SK-N-SH (cell line): Measurements from ENCODE around the gene CD68. TPM values are rescaled to one million over a fixed set of nuclear protein-coding genes. Genes with fewer than 3 reads are reported as not detected.

Experiments
- CTCF ChIA-PET: fragments of 300-600, 350-600 bp; formaldehyde crosslinking; extraction: SDS; loops from one replicate; lab custom pipeline; 2021; lab: Yijun Ruan, JAX
- POLR2A ChIA-PET: fragments of 350-600 bp; sonication (Branson Sonifier 250); formaldehyde crosslinking; extraction: SDS; loops from one replicate; lab custom pipeline; 2020; ENCODE audit warnings: antibody characterized with exemption, inconsistent platforms; lab: Yijun Ruan, JAX
- DNase-seq: peaks from one replicate; pipeline ENCODE4 v3.0.0; 2012
- H2AFZ ChIP-seq: fragments of 200-600 bp; sonication (generic); 2 replicates; pipeline ENCODE4 v1.8.1; 2016; ENCODE audit warnings: antibody characterized with exemption, mild to moderate bottlenecking, low read depth
- H3F3A ChIP-seq: fragments of 200-600 bp; sonication (generic); replicated peaks from 2 replicates; pipeline ENCODE3; 2016; ENCODE audit warnings: antibody characterized with exemption, mild to moderate bottlenecking; ENCODE audit not compliant: insufficient read depth
- H3K27ac ChIP-seq, 2 experiments: fragments of 200-500 bp in 1 of 2; fragments of 200-600 bp in 1 of 2; sonication (Bioruptor generic) in 1 of 2; sonication (generic), shearing (Covaris generic) in 1 of 2; 2 replicates each; pipeline versions ENCODE4 v1.5.1 to v1.6.1; 2014 to 2016; ENCODE audit warnings: low read depth in 2 of 2, inconsistent platforms in 1 of 2, low read length in 1 of 2, mild to moderate bottlenecking in 1 of 2, mixed read lengths in 1 of 2
- H3K27me3 ChIP-seq: fragments of 200-600 bp; sonication (generic), shearing (Covaris generic); 2 replicates; pipeline ENCODE4 v1.6.1; 2016; ENCODE audit warnings: mixed run types; ENCODE audit not compliant: insufficient read depth
- H3K36me3 ChIP-seq, 2 experiments: fragments of 200-500 bp in 1 of 2; fragments of 200-600 bp in 1 of 2; sonication (Bioruptor generic) in 1 of 2; sonication (generic) in 1 of 2; replicated peaks in 1 of 2; 2 replicates each; pipeline versions ENCODE3 to v1.5.1; 2014 to 2016; ENCODE audit warnings: low read length in 1 of 2, mild to moderate bottlenecking in 1 of 2; ENCODE audit not compliant: insufficient read depth in 2 of 2, control insufficient read depth in 1 of 2
- H3K4me1 ChIP-seq, 2 experiments: fragments of 200-500 bp in 1 of 2; fragments of 200-600 bp in 1 of 2; sonication (Bioruptor generic) in 1 of 2; sonication (generic), shearing (Covaris generic) in 1 of 2; 2 replicates each; pipeline versions ENCODE4 v1.5.1 to v1.6.1; 2014 to 2016; ENCODE audit warnings: low read depth in 1 of 2, low read length in 1 of 2, mixed run types in 1 of 2; ENCODE audit not compliant: insufficient read depth in 2 of 2, control insufficient read depth in 1 of 2
- H3K4me2 ChIP-seq: fragments of 200-600 bp; sonication (generic), shearing (Covaris generic); 2 replicates; pipeline ENCODE4 v1.6.1; 2017; ENCODE audit warnings: mixed run types
- H3K4me3 ChIP-seq, 2 experiments: fragments of 200-500 bp in 1 of 2; fragments of 200-600 bp in 1 of 2; sonication (Bioruptor generic) in 1 of 2; sonication (generic), shearing (Covaris generic) in 1 of 2; 2 replicates each; pipeline versions ENCODE4 v1.5.1 to v1.8.1; 2014 to 2016; ENCODE audit warnings: low read depth in 2 of 2, inconsistent platforms in 1 of 2, low read length in 1 of 2, mild to moderate bottlenecking in 1 of 2, mixed read lengths in 1 of 2, moderate library complexity in 1 of 2
- H3K79me2 ChIP-seq: fragments of 200-600 bp; sonication (generic); 2 replicates; pipeline ENCODE4 v1.8.1; 2017; ENCODE audit warnings: mild to moderate bottlenecking; ENCODE audit not compliant: insufficient read depth
- H3K9ac ChIP-seq: fragments of 200-600 bp; sonication (generic); 2 replicates; pipeline ENCODE4 v1.6.1; 2017; ENCODE audit warnings: mixed run types
- H3K9me2 ChIP-seq: fragments of 200-600 bp; sonication (generic); 2 replicates; pipeline ENCODE4 v1.6.1; 2017; ENCODE audit warnings: mixed run types
- H3K9me3 ChIP-seq: fragments of 200-600 bp; sonication (generic); 2 replicates; pipeline ENCODE4 v1.6.1; 2017; ENCODE audit warnings: mixed run types, mild to moderate bottlenecking, moderate library complexity
- H4K20me1 ChIP-seq: fragments of 200-600 bp; sonication (generic); 2 replicates; pipeline ENCODE4 v1.6.1; 2017; ENCODE audit warnings: mild to moderate bottlenecking, mixed run types; ENCODE audit not compliant: insufficient read depth
- CHD2 ChIP-seq: fragments of 150-350 bp; IDR thresholded peaks from 2 replicates; pipeline ENCODE4 v1.6.1; 2018; ENCODE audit warnings: low read length; ENCODE audit not compliant: partially characterized antibody
- CTCF ChIP-seq: fragments of 200-600 bp; sonication (generic); IDR thresholded peaks from 2 replicates; pipeline ENCODE4 v1.6.1; 2017; ENCODE audit warnings: antibody characterized with exemption, mild to moderate bottlenecking, moderate library complexity
- ELF1 ChIP-seq: IDR thresholded peaks from 2 replicates; pipeline ENCODE4 v1.4.0; 2012
- EP300 ChIP-seq, 2 experiments: IDR thresholded peaks; 2 replicates each; pipeline versions ENCODE4 v1.4.0 to v1.6.1; 2012; ENCODE audit warnings: borderline replicate concordance in 1 of 2, low read depth in 1 of 2, low read length in 1 of 2
- EZH2phosphoT487 ChIP-seq: fragments of 200-600 bp; sonication (generic); IDR thresholded peaks from 2 replicates; pipeline ENCODE4 v1.6.1; 2017; ENCODE audit warnings: low read depth, mixed run types, mild to moderate bottlenecking, antibody characterized with exemption, moderate library complexity, borderline replicate concordance
- FOXM1 ChIP-seq: IDR thresholded peaks from 2 replicates; pipeline ENCODE4 v1.4.0; 2012; ENCODE audit warnings: low read depth, mild to moderate bottlenecking
- IRF3 ChIP-seq: fragments of 150-350 bp; IDR thresholded peaks from 2 replicates; pipeline ENCODE4 v1.6.1; 2016; ENCODE audit warnings: mild to moderate bottlenecking, low read depth, low read length
- JUND ChIP-seq: IDR thresholded peaks from 2 replicates; pipeline ENCODE4 v1.4.0; 2012
- MAX ChIP-seq: IDR thresholded peaks from 2 replicates; pipeline ENCODE4 v1.4.0; 2012; ENCODE audit warnings: low read depth
- MXI1 ChIP-seq: IDR thresholded peaks from 2 replicates; pipeline ENCODE4 v1.6.1; 2012; ENCODE audit warnings: mild to moderate bottlenecking, low read depth, low read length, improper control_type of control experiment
- NFIC ChIP-seq: IDR thresholded peaks from 2 replicates; pipeline ENCODE4 v1.4.0; 2012; ENCODE audit warnings: borderline replicate concordance
- NRF1 ChIP-seq: IDR thresholded peaks from 2 replicates; pipeline ENCODE4 v1.6.1; 2012; ENCODE audit warnings: low read depth, mild to moderate bottlenecking, low read length
- POLR2AphosphoS5 ChIP-seq: IDR thresholded peaks from 2 replicates; pipeline ENCODE4 v1.6.1; 2012; ENCODE audit warnings: low read depth, low read length
- RAD21 ChIP-seq: IDR thresholded peaks from 2 replicates; pipeline ENCODE4 v1.6.1; 2012; ENCODE audit warnings: mild to moderate bottlenecking, low read length
- RCOR1 ChIP-seq: fragments of 150-350 bp; IDR thresholded peaks from 2 replicates; pipeline ENCODE4 v1.6.1; 2017; ENCODE audit warnings: antibody characterized with exemption, low read length
- TAF1 ChIP-seq: IDR thresholded peaks from 2 replicates; pipeline ENCODE4 v1.6.1; 2012; ENCODE audit warnings: low read depth, mild to moderate bottlenecking, low read length, moderate library complexity, borderline replicate concordance
- TCF12 ChIP-seq: IDR thresholded peaks from 2 replicates; pipeline ENCODE4 v1.4.0; 2012
- USF2 ChIP-seq: fragments of 150-350 bp; IDR thresholded peaks from 2 replicates; pipeline ENCODE4 v1.6.1; 2017; ENCODE audit warnings: antibody characterized with exemption, low read length, low read depth, borderline replicate concordance
- WGBS: methylation state at CpG from one replicate; pipeline ENCODE4 v1.1.6; 2017; ENCODE audit warnings: low lambda C conversion rate; 5-methylcytosine and 5-hydroxymethylcytosine counted together
- polyA plus RNA-seq, 3 experiments: library from polyadenylated mRNA; depleted of rRNA; stranded (reverse); fragments of >200 nt; gene quantifications; 2 replicates each; pipeline ENCODE4 v1.2.3, GENCODE V29; 2012
- TF ChIP-seq, protein P1 (sequence below): IDR thresholded peaks from 2 replicates; pipeline ENCODE4 v1.4.0; 2012; ENCODE audit warnings: low read depth, borderline replicate concordance
- TF ChIP-seq, protein P2 (sequence below): IDR thresholded peaks from 2 replicates; pipeline ENCODE4; 2012
- TF ChIP-seq, protein P3 (sequence below): IDR thresholded peaks from 2 replicates; pipeline ENCODE4 v1.6.1; 2012; ENCODE audit warnings: mild to moderate bottlenecking, low read depth, low read length, moderate library complexity

CD68 gene
- polyA plus RNA-seq, 1 of the 3 experiments (the other 2 are of a cell fraction) = 62.4 TPM

DNA sequence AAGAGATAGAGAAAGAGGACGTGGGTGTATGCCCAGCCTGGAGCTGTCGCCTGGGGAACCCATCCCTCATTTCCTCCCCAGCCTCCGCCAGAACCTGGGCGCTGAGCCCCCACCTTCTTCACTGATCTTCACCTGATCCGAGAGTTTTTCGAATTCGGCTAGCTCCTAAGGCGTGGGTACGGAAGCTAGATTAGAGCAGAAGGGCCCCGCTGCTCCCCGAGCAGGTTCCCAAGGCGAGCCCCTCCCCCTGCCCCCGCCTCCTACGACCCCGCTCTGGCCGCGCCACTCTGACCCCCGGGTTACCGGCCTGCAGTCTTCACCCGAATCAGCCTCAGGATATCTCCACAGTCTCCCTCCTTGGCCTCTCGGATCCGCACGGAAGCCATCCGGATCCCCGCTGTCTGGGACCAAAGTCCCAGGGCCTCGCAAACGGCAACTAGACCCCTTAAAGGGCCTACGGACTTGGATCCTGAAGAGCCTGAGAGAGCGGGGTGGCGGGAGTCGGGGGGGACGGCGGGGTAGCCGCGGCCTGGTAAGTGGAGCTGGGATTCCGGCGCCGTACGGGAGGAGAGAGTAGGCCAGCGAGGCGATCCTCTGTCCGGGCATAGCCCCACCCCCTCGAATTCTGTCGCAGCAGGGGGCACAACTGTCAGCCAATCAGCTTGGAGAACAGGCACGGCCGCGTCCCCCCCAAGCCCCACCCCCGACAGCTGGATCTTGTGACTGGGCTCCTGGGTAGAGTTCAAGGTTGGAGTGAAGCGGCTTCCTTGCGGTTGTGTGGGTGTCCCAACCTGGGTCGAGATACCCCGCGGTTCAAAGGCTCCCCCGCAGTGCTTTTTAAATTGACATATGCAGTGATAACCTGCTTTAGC is 48.0 kb downstream of the CD68 start, which contains the start of gene SAT2:
SAT2 (minus strand) TSS at position 572 of the 872 bp plus-strand sequence; CDS start at position 386, 186 bp downstream.
- peaks cover 10% of the 10 kb centered on the region; the same call in 1 of the 2 replicates for H3K79me2 ChIP-seq
- H2AFZ ChIP-seq = peak within 1 kb of the TSS; percentile 96
- H3K4me3 ChIP-seq = peak within 1 kb of the TSS; percentile 62 to 77
- ChIA-PET POLR2A (interaction anchor here (0.6 to 2.8 kb wide), 8 partner anchors 13 to 345 kb away, joined by 3 to 37 read pairs (median 6); partner anchors contain the start of genes ATP1B2, FXR2, MPDU1 and TP53), CTCF (interaction anchor here (0.8 to 11.8 kb wide), 6 partner anchors 9 to 89 kb away, joined by 3 to 166 read pairs (median 5); partner anchors contain the start of genes FXR2, TP53 and WRAP53)
- no peaks in the 10 kb centered on the region for H3K36me3 ChIP-seq
- peak within 1 kb of the TSS; percentile 92 for H3K4me2 ChIP-seq
- H3K9me3 ChIP-seq = no peaks in the 10 kb centered on the region
- no peaks in the 10 kb centered on the region for H4K20me1 ChIP-seq
- no peaks in the 10 kb centered on the region for H3K9me2 ChIP-seq
- peak within 1 kb of the TSS; percentile 96 for H3K9ac ChIP-seq
- H3K27ac ChIP-seq = peak within 1 kb of the TSS; percentile 85 to 88
- DNase-seq = peak; percentile 97
- H3K27me3 ChIP-seq = no peaks in the 10 kb centered on the region
- no peaks in the 10 kb centered on the region for H3F3A ChIP-seq
- 2% methylated on average over 33 of the region's 54 CpGs for WGBS
- peaks cover 0 to 20% of the 10 kb centered on the region in 2 experiments; a peak in 1 of 4 replicates for H3K4me1 ChIP-seq
- TF ChIP-seq EZH2phosphoT487 (no peak), NRF1 (no peak), TAF1 (peak; percentile 78; the same call in 1 of the 2 replicates), FOXM1 (no peak), ELF1 (no peak), IRF3 (no peak), CTCF (no peak), RCOR1 (no peak; the same call in 1 of the 2 replicates), NFIC (no peak), MAX (no peak), MXI1 (peak; percentile 70; the same call in 1 of the 2 replicates), USF2 (no peak), POLR2AphosphoS5 (peak; percentile 82), TCF12 (peak; percentile 50; the same call in 1 of the 2 replicates), RAD21 (no peak), CHD2 (peak; percentile 50), EP300 (IDR thresholded peaks at IDR 0.05; ENCODE audit: borderline replicate concordance in 1 of 2, low read depth in 1 of 2, low read length in 1 of 2) (no peak), JUND (no peak)
- TF ChIP-seq, protein P1, sequence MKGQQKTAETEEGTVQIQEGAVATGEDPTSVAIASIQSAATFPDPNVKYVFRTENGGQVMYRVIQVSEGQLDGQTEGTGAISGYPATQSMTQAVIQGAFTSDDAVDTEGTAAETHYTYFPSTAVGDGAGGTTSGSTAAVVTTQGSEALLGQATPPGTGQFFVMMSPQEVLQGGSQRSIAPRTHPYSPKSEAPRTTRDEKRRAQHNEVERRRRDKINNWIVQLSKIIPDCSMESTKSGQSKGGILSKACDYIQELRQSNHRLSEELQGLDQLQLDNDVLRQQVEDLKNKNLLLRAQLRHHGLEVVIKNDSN = no peak; the same call in 1 of the 2 replicates
- TF ChIP-seq, protein P2, sequence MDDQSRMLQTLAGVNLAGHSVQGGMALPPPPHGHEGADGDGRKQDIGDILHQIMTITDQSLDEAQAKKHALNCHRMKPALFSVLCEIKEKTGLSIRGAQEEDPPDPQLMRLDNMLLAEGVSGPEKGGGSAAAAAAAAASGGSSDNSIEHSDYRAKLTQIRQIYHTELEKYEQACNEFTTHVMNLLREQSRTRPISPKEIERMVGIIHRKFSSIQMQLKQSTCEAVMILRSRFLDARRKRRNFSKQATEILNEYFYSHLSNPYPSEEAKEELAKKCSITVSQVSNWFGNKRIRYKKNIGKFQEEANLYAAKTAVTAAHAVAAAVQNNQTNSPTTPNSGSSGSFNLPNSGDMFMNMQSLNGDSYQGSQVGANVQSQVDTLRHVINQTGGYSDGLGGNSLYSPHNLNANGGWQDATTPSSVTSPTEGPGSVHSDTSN = no peak; the same call in 1 of the 2 replicates
- TF ChIP-seq, protein P3, sequence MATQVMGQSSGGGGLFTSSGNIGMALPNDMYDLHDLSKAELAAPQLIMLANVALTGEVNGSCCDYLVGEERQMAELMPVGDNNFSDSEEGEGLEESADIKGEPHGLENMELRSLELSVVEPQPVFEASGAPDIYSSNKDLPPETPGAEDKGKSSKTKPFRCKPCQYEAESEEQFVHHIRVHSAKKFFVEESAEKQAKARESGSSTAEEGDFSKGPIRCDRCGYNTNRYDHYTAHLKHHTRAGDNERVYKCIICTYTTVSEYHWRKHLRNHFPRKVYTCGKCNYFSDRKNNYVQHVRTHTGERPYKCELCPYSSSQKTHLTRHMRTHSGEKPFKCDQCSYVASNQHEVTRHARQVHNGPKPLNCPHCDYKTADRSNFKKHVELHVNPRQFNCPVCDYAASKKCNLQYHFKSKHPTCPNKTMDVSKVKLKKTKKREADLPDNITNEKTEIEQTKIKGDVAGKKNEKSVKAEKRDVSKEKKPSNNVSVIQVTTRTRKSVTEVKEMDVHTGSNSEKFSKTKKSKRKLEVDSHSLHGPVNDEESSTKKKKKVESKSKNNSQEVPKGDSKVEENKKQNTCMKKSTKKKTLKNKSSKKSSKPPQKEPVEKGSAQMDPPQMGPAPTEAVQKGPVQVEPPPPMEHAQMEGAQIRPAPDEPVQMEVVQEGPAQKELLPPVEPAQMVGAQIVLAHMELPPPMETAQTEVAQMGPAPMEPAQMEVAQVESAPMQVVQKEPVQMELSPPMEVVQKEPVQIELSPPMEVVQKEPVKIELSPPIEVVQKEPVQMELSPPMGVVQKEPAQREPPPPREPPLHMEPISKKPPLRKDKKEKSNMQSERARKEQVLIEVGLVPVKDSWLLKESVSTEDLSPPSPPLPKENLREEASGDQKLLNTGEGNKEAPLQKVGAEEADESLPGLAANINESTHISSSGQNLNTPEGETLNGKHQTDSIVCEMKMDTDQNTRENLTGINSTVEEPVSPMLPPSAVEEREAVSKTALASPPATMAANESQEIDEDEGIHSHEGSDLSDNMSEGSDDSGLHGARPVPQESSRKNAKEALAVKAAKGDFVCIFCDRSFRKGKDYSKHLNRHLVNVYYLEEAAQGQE = no peak; the same call in 1 of the 2 replicates
